Stomach (tissue), 9 donors: Measurements from ENCODE around the gene PCED1B. TPM values are rescaled to one million over a fixed set of nuclear protein-coding genes. Genes with fewer than 3 reads are reported as not detected.
A peak's percentile ranks its signal among the peaks of the same experiment; 100 is the strongest.

Source experiments
- DNase-seq, 2 donors: peaks; one replicate each; pipeline versions ENCODE4 v3.0.0 to v3.0.0-alpha.2; 2013 to 2019
- H3K27ac ChIP-seq, 5 donors: fragments of 200-600 bp in 4 of 5; sonication (generic) in 4 of 5; one replicate each; pipeline ENCODE4 v1.5.1; 2013 to 2019; ENCODE audit warnings: mild to moderate bottlenecking in 1 of 5, moderate library complexity in 1 of 5
- H3K27me3 ChIP-seq, 3 donors: fragments of 200-600 bp; sonication (generic); one replicate each; pipeline ENCODE4 v1.5.1; 2017 to 2019; ENCODE audit warnings: mixed run types in 1 of 3
- H3K36me3 ChIP-seq, 4 donors: fragments of 200-600 bp; sonication (generic); 1 replicate in 3 of 4; 2 replicates in 1 of 4; pipeline ENCODE4 v1.5.1; 2016 to 2019
- H3K4me1 ChIP-seq, 4 donors: fragments of 200-600 bp; sonication (generic); one replicate each; pipeline ENCODE4 v1.5.1; 2016 to 2019
- H3K4me3 ChIP-seq, 4 donors: fragments of 200-600 bp; sonication (generic) in 3 of 4; one replicate each; pipeline ENCODE4 v1.5.1; 2016 to 2019; ENCODE audit warnings: mild to moderate bottlenecking in 1 of 4
- H3K9me3 ChIP-seq, 4 donors: fragments of 200-600 bp; sonication (generic); one replicate each; pipeline ENCODE4 v1.5.1; 2016 to 2019
- CTCF ChIP-seq, 7 experiments: fragments of 450-650 bp in 4 of 7; fragments of 200-600 bp in 3 of 7; sonication (generic) in 3 of 7; IDR thresholded peaks; one replicate each; pipeline ENCODE4 v1.5.1; 2016 to 2019; ENCODE audit warnings: antibody characterized with exemption in 7 of 7, control low read depth in 2 of 7, mild to moderate bottlenecking in 1 of 7
- EP300 ChIP-seq: sonication (generic); formaldehyde crosslinking; IDR thresholded peaks from one replicate; pipeline ENCODE4 v1.6.1; 2017; ENCODE audit warnings: antibody characterized with exemption
- POLR2A ChIP-seq, 4 donors: fragments of 450-650 bp; IDR thresholded peaks; one replicate each; pipeline ENCODE4 v1.6.1; 2016; ENCODE audit warnings: antibody characterized with exemption in 4 of 4, control low read depth in 2 of 4, mild to moderate bottlenecking in 1 of 4, moderate library complexity in 1 of 4
- POLR2AphosphoS5 ChIP-seq, 3 donors: sonication (generic); formaldehyde crosslinking; IDR thresholded peaks; one replicate each; pipeline ENCODE4 v1.6.1; 2016; ENCODE audit warnings: antibody characterized with exemption in 3 of 3
- WGBS, 5 donors: extraction: QIAGEN DNeasy Blood & Tissue Kit in 3 of 5; methylation state at CpG; one replicate each; pipeline versions ENCODE4 v1.1.5 to v1.1.7; 2013 to 2018; 5-methylcytosine and 5-hydroxymethylcytosine counted together
- intact Hi-C: fragments of 100-400 bp; cut with DNase I; formaldehyde crosslinking; loops from one replicate; pipeline ENCODE4 v1.15.1; 2023; ENCODE audit warnings: low total_unique reads
- polyA plus RNA-seq, 3 donors: library from polyadenylated mRNA; stranded (reverse); fragments of 200-250 nt; gene quantifications; one replicate each; pipeline ENCODE4 v1.2.3, GENCODE V29; 2013
- total RNA-seq, 5 donors: library from RNA; depleted of rRNA; stranded (reverse); fragments of >200 nt; gene quantifications; one replicate each; pipeline versions ENCODE4 v1.1.0 to v1.2.3, GENCODE V29; 2014 to 2016
- donor health status: healthy with polysubstance abuse.
- donor health status: Bipolar disorder and iron deficiency.
- donor health status: healthy.

The PCED1B gene
- total and polyA plus RNA-seq, 8 donors: 0.73 to 7.6 (median 2.4) TPM; not detected in 1

- DNase-seq: peak in 1 of 2 donors; percentile 33
- no peaks in the 10 kb centered on the region for H3K9me3 ChIP-seq
- intact Hi-C loops: no loop called here
- no peaks in the 10 kb centered on the region for H3K36me3 ChIP-seq
- WGBS, 5 donors: 63 to 83% (median 71%) methylated on average over 1 of the region's 1 CpG
- peak overlapping the region in 1 of 5 donors; percentile 40 for H3K27ac ChIP-seq
- H3K27me3 ChIP-seq: no peaks in the 10 kb centered on the region
- TF ChIP-seq CTCF (IDR thresholded peaks at IDR 0.05): no peak
- TF ChIP-seq EP300: no peak
- TF ChIP-seq POLR2AphosphoS5 (IDR thresholded peaks at IDR 0.05): no peak
- no peak for TF ChIP-seq POLR2A (IDR thresholded peaks at IDR 0.05)
- H3K4me1 ChIP-seq: peaks cover 0 to 18% (median 4%) of the 10 kb centered on the region in 4 donors
- no peak overlapping the region for H3K4me3 ChIP-seq
These were observed 13.9 kb upstream of the PCED1B start for GRCh38 chr12:47065546-47065945.

- Histone ChIP-seq H3K27me3 (no peaks in the 10 kb centered on the region), H3K27ac (peak overlapping the region in 1 of 5 donors; percentile 40), H3K36me3 (no peaks in the 10 kb centered on the region), H3K9me3 (no peaks in the 10 kb centered on the region), H3K4me3 (no peak overlapping the region), H3K4me1 (peaks cover 0 to 22% (median 4%) of the 10 kb centered on the region in 4 donors)
- TF ChIP-seq POLR2A (IDR thresholded peaks at IDR 0.05) (no peak), POLR2AphosphoS5 (IDR thresholded peaks at IDR 0.05) (peak in 1 of 3 donors; percentile 56), EP300 (no peak)
- intact Hi-C loops: no loop called here
- WGBS, 5 donors: 43 to 74% (median 67%) methylated on average over 6 of the region's 6 CpGs
- no peak for DNase-seq
These were observed 13.0 kb upstream of the PCED1B start for GRCh38 chr12:47066278-47067025.

GRCh38 chr12:47067176-47067575, 12.2 kb upstream of the PCED1B start:
- no peak for DNase-seq
- Histone ChIP-seq H3K4me3 (no peak overlapping the region), H3K27ac (peak overlapping the region in 1 of 5 donors; percentile 40), H3K27me3 (no peaks in the 10 kb centered on the region), H3K4me1 (peaks cover 0 to 22% (median 4%) of the 10 kb centered on the region in 4 donors), H3K9me3 (no peaks in the 10 kb centered on the region), H3K36me3 (no peaks in the 10 kb centered on the region)
- WGBS, 5 donors: 90 to 93% (median 91%) methylated on average over 1 of the region's 1 CpG
- intact Hi-C loops: no loop called here
- TF ChIP-seq EP300: no peak
- no peak for TF ChIP-seq POLR2AphosphoS5 (IDR thresholded peaks at IDR 0.05)
- TF ChIP-seq POLR2A (IDR thresholded peaks at IDR 0.05): no peak
- no peak for TF ChIP-seq CTCF (IDR thresholded peaks at IDR 0.05)

- intact Hi-C loops: no loop called here
- Histone ChIP-seq H3K27ac (peak overlapping the region in 1 of 5 donors; percentile 40), H3K4me1 (peaks cover 0 to 22% (median 4%) of the 10 kb centered on the region in 4 donors), H3K27me3 (no peaks in the 10 kb centered on the region), H3K4me3 (no peak overlapping the region), H3K9me3 (no peaks in the 10 kb centered on the region), H3K36me3 (no peaks in the 10 kb centered on the region)
- TF ChIP-seq POLR2AphosphoS5 (IDR thresholded peaks at IDR 0.05) (no peak), CTCF (IDR thresholded peaks at IDR 0.05) (no peak), POLR2A (IDR thresholded peaks at IDR 0.05) (no peak), EP300 (no peak)
- no peak for DNase-seq
- 64 to 70% (median 66%) methylated on average over 5 of the region's 5 CpGs for WGBS, 5 donors
These were observed 11.5 kb upstream of the PCED1B start for GRCh38 chr12:47067771-47068431.
